ENCODE data around the gene RBM15B. TPM values are rescaled to one million over a fixed set of nuclear protein-coding genes. Genes with fewer than 3 reads are reported as not detected.
"Not testable (repeated sequence)": the region's sequence is repeated elsewhere in the genome, so short reads cannot be mapped to it uniquely, and the experiment has no call there.

The RBM15B gene
- polyA plus RNA-seq, 5 donors, result 31.2 to 38.6 (median 37.4) TPM

DNA sequence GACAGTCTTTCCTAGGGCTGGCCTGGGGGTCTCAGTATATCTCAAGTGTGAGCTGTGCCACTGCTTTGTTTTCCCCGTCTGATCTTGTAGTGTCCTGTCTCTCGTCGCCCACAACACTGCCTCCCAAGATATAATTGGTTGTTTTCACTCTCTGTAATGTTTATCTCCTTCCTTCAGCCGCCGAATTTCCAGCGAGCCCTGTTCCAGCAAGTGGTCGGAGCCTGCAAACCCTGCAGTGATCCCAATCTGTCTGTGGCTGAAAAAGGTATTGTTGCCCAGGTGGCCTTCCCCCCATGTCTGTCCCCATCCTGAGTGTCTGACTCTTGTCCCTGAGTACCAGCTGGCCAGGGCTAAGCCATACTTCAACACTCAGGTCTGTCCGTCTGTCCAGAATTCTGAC is 15.5 kb upstream of the RBM15B start:
- DNase-seq, result no peak

DNA sequence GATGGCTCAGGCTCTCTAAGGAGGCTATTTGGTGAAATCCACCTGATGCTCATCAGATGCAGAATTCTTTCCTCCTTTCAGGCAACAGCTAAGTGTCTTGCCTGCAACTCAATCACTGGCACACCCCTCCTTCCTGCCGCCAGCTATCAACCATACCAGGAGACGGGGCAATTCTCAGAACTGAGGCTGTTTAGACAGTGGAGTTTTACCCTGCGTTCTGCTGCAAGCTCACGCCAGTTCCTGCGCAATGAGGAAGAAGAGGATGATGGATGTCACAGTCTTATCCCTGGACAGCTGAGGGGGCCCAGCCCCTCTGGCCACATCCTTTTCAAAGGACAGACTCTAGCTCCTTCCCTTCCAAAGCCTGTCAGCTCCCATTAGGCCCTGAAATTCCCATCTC is 13.0 kb upstream of the RBM15B start:
- no peak for DNase-seq

DNA sequence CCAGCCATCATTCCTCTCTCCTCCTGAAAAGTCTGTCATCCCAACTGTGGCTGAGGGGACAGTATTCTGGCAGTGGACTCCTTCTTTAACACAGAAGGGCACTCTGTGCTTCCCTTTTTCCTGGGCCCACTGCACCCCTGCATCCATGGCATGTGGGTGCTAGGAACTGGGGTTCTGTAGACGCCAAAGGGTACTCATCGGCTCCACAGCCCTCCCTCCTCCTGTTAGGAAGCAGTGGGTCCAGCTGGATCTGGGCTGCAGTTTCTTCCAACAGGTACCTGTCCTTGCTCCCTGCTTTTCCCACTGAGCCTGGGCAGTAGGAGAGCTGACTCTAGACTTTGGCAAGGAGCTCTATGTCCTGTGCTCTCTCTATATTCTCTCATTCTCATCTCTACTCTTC is 12.4 kb upstream of the RBM15B start:
- DNase-seq, result no peak

DNA sequence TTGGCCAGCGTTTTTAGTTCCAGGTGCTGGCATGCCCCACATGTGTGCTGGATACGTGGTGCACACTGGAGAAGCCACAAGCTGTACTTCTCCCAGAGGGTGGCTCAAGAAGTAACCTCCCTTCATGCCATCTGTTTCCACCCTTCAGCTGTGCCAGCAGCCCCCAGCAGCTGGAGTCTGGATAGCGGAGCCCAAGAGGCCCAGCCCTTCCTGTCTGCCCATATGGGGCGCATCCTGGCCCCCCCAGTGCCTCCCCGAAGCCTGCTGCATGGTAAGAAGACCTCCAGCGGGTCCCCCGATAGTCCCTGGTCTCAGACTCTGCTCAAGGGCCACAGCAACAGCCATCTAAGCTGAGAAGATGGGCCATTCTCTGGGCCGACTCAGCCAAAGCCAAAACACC is 11.8 kb upstream of the RBM15B start:
- no peak for DNase-seq

DNA sequence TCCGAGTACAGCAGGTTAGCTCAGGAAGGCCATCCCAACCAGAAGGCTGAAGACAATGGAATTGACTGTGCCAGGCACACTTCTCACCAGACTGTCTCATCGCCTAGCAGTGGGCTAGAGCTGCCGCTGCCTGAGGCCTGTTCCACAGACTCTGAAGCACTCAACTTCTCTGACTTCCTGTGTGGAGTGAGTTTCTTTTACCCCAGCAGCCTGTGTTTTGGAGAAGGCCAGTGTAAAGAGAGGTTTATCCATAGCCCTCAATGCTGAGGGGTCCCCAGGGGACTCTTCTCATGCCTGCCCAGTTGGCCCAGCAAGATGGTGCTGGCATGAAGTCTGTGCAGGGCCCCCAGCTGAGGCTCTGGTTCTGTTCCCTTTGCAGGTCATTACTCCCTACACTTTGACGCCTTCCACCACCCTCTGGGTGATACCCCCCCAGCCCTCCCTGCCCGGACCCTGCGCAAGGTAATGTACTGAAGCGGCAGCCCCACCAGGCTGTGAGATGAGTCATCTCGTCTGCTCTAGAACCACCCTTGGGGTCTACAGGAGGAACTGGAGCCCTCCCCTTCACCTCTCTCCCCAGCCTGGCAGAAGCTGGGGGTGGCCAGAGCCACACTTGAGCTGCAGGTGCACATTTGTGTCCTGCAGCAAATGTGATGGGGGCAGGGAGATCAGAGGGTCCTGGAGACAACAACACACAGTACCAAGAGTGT is 11.2 kb upstream of the RBM15B start:
- DNase-seq, result no peak

DNA sequence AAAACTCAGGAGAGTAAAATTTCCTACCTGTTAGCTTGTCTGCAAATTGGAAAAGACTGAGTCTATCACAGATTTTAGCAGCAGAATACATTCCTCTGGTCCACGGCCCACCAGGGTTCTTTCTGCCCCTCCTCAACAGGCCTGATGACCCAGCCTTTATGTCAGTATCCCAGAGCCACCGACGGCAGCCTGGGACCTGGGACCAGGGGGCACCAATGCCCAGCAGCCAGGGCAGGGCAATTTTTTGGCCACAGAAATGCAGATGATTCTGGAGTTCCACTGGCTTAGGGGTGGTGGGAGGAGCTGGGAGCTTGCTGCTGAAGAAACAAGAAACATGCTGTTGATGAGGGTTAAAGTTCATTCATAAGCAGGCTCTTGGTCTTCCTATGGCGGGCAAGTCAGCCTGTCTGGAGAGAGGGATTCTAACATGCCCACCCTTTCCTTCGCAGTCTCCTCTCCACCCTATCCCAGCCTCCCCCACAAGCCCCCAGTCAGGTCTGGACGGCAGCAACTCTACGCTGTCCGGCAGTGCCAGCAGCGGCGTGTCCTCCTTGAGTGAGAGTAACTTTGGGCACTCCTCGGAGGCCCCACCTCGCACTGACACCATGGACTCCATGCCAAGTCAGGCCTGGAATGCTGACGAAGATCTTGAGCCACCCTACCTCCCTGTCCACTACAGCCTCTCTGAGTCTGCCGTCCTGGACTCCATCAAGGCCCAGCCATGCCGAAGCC is 10.3 kb upstream of the RBM15B start:
- no peak for DNase-seq

DNA sequence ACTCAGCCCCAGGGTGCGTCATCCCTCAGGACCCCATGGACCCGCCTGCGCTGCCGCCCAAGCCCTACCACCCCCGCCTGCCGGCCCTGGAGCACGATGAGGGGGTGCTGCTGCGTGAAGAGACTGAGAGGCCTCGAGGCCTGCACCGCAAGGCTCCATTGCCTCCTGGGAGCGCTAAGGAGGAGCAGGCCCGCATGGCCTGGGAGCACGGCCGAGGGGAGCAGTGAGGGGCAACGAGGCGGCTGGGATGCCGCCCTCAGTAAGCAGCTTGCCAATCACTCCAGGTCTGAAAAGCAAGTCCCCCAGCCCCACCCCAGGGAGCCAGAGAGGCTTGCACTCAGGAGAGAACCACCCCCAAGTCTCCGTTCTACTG is 9.8 kb upstream of the RBM15B start:
- DNase-seq, result no peak

DNA sequence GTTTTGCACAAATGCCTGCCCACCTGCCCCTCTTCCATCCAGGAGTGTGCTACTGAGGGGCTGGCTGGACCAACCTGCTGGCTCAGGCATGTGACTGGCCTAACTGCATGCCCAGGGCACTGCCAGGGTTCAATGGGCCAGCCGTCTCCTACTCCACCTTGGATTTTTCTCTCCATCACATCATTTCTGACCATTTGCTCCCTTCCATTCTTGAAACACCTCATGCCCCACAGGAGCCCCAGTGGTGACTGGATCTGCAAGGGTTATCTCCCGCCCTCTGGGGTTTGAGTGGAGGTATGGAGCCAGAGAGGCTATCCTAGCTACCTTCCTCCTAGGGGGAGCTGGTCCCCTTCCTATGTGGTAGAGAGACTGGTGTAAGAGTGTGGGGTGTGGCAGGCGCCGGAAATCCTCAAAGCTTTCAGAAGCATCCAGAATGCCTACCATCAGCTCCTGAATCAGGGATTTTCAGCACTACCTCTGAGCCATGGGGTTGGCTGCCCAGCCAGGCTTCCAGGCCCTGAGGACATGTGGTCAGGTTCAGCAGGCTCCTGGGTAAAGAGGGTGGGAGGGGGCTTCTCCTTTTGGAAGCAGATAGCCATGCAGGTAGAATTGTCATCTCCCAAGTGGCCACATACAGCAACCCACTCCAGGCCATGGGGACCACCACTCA is 8.9 kb upstream of the RBM15B start:
- no peak for DNase-seq

DNA sequence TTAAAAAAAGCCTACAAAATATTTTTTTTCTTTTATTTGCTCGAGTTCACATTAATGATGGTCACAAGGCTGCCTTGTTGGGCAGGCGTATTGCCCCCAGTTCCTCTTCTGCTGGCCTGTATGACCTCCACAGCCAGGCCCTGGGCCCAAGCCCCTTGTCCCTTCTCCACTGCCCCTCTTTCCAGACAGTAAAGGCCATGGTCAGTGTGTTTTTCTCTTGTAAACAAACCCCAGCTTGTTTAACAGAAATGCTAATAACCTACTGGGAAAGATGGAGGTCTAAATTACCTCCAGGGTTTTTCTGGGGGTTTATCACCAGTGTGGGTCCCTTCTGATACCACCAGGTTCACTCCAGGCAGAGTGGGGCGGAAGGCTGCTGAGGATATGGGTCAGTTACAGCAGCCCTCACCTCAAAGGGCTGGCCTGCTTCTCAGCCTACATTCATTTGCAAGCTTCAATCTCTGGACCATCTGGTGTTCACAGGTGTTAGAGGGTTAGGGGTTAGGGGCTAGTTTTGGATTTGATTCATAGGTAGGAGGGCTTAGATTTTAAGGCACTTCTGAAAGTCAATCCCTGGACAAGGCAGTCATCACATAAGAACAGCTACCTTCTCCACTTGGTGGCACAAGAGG is 8.0 kb upstream of the RBM15B start:
- DNase-seq, result no peak

DNA sequence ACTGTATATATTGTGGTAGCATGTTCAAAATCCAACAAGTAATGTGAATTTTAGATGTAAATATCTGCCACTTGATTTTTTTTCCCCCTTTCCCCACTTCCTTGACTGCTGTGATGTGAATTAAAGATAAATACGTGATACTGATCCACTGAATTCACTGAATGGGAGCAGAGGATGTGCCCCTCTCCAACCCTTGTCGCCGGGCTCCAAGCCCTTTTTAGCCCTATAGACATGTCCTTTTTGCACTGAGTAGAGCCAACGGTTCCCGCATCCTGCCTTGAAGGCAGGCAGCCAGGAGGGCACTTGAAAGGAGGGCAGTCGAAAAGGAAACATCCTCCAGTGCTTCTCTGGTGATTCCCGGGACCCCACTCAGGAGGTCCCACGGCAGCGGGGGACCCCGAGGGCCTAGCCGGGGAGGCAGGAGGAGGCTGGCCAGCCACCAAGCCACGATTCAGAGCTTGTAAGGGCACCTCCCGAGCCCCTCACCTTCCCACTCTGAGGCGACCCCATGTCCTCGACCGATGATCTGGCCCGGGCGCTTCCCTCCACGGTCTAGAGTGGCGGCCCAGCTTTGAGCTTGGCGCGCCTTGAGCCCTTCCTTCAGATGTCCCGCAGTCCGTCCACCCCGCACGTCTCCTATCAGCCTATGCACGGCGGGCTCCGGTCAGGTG is 6.9 kb upstream of the RBM15B start:
- no peak for DNase-seq

DNA sequence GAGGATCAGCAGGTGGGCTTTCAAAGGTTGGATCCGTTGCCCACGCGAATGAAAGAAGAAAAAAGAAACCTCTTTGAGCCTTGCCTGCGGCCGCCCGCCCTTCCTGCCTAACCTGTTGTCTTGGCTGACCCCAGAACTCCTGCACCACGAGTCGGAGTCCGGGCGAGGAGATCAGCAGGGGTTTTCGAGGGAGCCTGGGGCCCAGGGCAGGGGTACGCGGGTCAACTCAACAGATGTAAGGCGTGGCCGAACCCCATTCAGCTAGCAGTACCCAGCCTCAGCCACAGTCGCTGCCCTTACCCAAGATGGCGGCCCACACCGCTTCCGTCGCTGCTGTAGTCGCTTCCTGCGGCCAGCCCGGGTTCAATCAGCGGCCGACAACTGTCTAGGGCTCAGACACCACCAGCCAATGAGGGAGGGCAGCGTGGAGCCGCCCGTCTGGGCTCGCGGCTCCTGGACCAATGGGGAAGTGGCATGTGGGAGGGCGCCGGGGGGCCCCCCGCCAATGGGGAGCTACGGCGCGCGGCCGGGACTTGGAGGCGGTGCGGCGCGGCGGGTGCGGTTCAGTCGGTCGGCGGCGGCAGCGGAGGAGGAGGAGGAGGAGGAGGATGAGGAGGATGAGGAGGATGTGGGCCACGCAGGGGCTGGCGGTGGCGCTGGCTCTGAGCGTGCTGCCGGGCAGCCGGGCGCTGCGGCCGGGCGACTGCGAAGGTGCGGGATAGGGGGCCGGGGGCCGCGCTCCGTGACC is 6.2 kb upstream of the RBM15B start, which contains the start of gene MANF:
Gene MANF (plus strand): TSS at position 566 of the 748 bp plus-strand sequence. CDS start 52 bp downstream, at position 618.
- peak; percentile 97 for DNase-seq

DNA sequence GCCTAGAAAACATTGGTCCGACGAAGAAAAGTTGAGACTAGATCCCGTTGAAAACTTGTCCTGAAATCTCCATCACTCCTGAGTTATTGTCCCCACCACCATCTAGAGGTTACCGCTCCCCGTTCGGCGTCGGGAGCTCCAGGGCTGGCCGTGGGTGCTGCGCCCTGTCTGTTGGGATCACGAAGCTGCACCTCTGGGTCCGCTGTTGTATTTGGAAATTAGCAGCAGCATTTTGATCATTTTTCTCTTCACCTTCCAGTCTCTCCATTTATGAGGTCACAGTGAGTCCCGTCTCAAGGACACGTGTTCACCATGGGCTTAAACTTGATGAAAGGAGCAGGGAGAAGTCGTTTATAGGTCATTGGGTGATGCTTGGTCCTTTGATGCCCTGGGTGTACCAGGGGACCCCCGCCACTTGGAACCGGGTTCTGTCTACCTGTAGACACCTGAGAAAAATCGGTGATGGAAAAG is 5.4 kb upstream of the RBM15B start:
- DNase-seq, result no peak

DNA sequence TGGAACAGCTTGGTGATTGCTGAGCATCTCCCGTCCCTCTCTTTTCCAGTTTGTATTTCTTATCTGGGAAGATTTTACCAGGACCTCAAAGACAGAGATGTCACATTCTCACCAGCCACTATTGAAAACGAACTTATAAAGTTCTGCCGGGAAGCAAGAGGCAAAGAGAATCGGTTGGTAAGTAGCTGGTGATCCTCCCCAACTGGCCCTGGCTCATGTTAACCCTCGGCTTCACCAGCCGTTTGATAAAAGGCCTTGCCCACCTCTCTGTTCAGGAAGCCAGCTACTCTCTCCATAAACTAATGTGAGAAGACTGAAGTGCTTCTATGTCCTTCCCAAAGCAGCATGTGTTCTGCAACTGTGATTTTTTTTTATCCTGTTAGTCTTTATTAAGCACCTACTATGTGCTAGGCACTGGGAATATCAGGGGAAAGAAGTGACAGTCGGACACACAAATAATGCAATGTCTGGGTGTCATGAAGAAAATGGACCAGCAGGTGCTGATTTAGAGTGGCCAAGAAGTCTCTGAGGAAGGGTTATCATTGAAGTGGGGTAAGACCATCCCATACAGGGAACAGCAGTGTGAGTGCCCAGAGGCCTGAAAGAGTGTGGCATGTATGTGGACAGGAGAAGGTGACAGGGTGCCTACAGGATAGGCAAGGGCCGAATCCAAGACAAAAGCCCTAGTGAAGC is 4.8 kb upstream of the RBM15B start:
- DNase-seq, result no peak

DNA sequence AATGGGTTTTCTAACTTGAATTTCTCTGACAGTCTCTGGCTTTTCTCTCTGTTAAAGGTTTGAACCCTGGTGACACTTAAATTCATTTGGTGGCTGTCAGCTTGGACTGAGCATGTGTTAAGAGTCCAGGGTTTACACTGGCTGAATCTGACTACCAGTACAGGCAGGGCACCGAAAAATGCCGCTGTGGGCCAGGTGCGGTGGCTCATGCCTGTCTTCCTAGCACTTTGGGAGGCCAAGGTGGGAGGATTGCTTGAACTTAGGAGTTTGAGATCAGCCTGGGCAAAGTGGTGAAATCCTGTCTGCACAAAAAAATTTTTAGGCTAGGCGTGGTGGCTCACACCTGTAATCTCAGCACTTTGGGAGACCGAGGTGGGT is 4.2 kb upstream of the RBM15B start:
- no peak for DNase-seq

DNA sequence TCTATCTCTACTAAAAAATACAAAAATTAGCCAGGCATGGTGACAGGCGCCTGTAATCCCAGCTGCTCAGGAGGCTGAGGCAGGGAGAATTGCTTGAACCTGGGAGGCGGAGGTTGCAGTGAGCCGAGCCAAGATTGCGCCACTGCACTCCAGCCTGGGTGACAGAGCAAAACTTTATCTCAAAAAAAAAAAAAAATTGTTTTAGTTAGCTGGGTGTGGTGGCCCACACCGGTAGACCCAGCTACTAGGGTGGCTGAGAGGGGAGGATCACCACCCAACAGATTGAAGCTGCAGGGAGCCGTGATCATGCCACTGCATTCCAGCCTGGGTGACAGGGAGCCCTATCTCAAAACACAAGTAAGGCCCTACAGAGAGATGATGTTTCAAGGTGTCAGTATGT is 3.8 kb upstream of the RBM15B start:
- DNase-seq, result not testable (repeated sequence)

DNA sequence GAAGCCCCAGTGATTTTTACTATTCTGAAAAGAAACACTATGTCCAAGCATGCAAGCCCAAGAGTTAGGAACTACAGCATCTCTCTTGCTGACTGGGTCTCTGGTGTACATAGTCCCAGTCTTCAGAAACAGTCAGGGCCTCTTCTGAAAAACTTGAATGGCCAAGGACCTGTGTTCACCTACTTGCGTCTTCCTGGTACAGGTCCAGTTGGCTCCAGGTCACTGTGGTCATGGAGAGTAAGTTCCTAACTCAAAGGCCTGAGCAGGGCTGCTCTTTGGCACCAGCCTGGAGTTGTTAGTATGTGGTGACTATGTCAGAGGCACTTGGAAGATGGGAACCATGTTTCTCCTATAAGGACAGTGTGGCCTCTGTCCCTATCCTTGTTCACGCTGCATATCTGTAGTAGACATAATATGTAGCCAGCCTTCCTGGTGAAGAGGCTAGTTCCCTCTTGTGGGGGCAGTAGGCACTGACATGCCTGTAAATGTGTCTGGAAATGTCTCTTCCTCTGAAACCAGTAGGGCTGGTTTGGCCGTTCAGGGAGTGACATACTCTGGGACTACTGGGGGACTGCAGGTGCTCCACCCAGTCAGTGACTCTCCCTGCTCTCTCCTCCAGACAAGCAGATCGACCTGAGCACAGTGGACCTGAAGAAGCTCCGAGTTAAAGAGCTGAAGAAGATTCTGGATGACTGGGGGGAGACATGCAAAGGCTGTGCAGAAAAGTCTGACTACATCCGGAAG is 2.6 kb upstream of the RBM15B start:
- no peak for DNase-seq

DNA sequence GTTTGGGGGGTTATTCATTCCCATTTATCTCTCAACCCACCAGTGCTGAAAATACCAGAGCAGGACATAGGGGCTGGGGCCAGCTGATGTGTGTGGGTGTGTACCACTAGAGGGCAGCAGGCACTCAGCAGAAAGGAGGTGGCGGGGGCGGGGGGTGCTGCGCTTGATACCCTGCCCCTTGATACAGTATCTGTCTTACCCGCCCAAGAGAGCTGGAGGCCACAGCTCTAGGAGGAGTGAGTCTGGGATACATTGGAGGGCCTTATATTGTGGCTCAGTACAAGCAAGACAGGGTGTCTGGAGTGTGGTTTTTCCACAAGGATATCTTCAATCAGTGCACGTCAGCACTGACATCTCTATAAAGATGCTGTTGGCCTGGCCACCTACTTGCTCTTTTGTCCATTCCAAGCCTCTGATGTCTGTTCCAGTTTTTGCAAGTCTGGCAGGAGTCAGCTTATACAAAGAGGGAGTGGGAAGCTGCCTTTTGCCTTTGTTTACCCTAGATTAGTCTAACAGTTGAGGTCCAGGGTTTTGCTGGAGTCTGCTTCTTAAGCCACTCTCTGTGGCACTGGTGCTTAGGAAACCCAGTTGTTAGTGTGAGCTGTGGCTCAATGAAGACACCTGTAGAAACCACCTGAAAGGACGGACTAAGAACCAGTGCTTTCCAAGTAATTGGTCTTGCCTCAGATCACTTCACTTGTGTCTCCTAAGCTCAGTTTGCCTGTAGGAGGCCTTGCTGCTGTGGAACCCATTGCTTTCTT is 1.5 kb upstream of the RBM15B start:
- no peak for DNase-seq

DNA sequence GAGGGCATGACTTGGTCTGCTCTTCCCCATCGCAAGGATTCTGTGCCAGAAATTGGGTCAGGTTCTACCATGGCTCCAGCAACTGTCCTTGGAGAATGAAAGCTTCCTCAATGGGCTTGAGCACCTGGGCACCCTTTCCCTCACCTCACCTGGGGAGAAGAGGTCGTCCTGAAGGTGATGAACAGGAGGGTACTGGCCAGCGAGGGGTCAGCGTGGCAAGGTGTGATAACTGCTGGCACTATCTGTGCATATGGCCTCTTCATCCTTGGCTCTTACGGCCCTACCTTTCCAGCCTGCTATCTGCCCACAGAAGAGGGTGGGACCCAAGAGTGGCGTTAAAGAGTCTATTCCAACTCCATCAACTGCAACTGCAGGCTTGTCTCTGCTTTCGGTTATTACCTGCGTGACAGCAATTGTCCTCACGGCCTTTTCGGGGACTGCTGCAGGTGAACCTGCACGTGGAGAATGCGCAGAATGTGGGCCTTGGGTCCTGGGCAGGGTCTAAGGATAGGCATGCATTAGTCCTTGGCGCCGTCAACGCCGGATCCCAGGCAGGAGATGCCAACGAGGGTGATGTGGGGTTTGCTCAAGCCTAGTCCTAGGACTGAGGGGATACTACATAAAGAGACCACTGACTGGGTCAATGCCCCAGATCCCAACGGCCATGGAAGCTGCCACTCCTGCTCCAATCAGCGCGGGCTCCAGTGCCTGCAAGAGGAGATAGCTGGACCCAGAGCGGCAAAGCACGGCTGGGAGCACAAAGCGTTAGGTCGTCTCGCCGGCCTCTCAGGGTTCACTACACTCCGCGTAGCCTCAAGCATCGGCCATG is 625 bp upstream of the RBM15B start:
- DNase-seq, result no peak
